Keratinocyte (primary cell): Measurements from ENCODE around the gene TBC1D8B. TPM values are rescaled to one million over a fixed set of nuclear protein-coding genes. Genes with fewer than 3 reads are reported as not detected.
A peak's percentile ranks its signal among the peaks of the same experiment; 100 is the strongest.
"Not testable (repeated sequence)": the region's sequence is repeated elsewhere in the genome, so short reads cannot be mapped to it uniquely, and the experiment has no call there.

Source experiments
- DNase-seq: peaks from one replicate; pipeline ENCODE4 v3.0.0-alpha.2; 2011; ENCODE audit warnings: low read depth, missing footprints, low spot score
- FAIRE-seq: peaks from 2 replicates; lab custom pipeline; 2011; peaks lifted over from hg19 to GRCh38; lab: Jason Lieb, UNC
- H2AFZ ChIP-seq: 2 replicates; pipeline ENCODE4 v1.6.0; 2012; ENCODE audit warnings: low read length, control low read depth, inconsistent platforms; ENCODE audit not compliant: control insufficient read depth
- H3K27ac ChIP-seq: 2 replicates; pipeline ENCODE4 v1.5.1; 2011; ENCODE audit warnings: low read length; ENCODE audit not compliant: control insufficient read depth, insufficient read depth
- H3K27me3 ChIP-seq: 3 replicates; pipeline ENCODE4 v1.6.0; 2011; ENCODE audit warnings: low read length; ENCODE audit not compliant: control insufficient read depth, insufficient read depth; ENCODE audit errors: extremely low read depth
- H3K36me3 ChIP-seq, 2 experiments: 2 replicates in 1 of 2; 3 replicates in 1 of 2; pipeline ENCODE4 v1.5.1; 2011; ENCODE audit warnings: low read length in 2 of 2, mild to moderate bottlenecking in 1 of 2; ENCODE audit not compliant: control insufficient read depth in 2 of 2, insufficient read depth in 2 of 2; ENCODE audit errors: extremely low read depth in 1 of 2
- H3K4me1 ChIP-seq: 3 replicates; pipeline ENCODE4 v1.5.1; 2011; ENCODE audit warnings: low read length; ENCODE audit not compliant: control insufficient read depth, insufficient read depth; ENCODE audit errors: extremely low read depth
- H3K4me2 ChIP-seq: 3 replicates; pipeline ENCODE4 v1.6.0; 2011; ENCODE audit warnings: low read depth, low read length; ENCODE audit not compliant: control insufficient read depth, insufficient read depth; ENCODE audit errors: extremely low read depth
- H3K4me3 ChIP-seq, 3 experiments: fragments of 200-600 bp in 1 of 3; sonication (generic) in 1 of 3; 2 replicates in 2 of 3; 3 replicates in 1 of 3; pipeline ENCODE4 v1.5.1; 2011 to 2016; ENCODE audit warnings: low read length in 3 of 3, mild to moderate bottlenecking in 3 of 3, control low read depth in 2 of 3, inconsistent platforms in 1 of 3, low read depth in 1 of 3, mixed read lengths in 1 of 3, mixed run types in 1 of 3, moderate library complexity in 1 of 3; ENCODE audit not compliant: control insufficient read depth in 2 of 3, insufficient read depth in 2 of 3; ENCODE audit errors: extremely low read depth in 1 of 3
- H3K79me2 ChIP-seq: 2 replicates; pipeline ENCODE4 v1.6.0; 2012; ENCODE audit warnings: low read length; ENCODE audit not compliant: control insufficient read depth, insufficient read depth
- H3K9ac ChIP-seq: 3 replicates; pipeline ENCODE4 v1.6.0; 2011; ENCODE audit warnings: low read length; ENCODE audit not compliant: control insufficient read depth, insufficient read depth; ENCODE audit errors: extremely low read depth
- H3K9me1 ChIP-seq: 3 replicates; pipeline ENCODE4 v1.6.0; 2011; ENCODE audit warnings: low read length; ENCODE audit not compliant: control insufficient read depth, insufficient read depth; ENCODE audit errors: extremely low read depth
- H3K9me3 ChIP-seq: 2 replicates; pipeline ENCODE4 v1.5.1; 2012; ENCODE audit warnings: low read depth, low read length; ENCODE audit not compliant: control insufficient read depth
- H4K20me1 ChIP-seq: 3 replicates; pipeline ENCODE4 v1.6.0; 2011; ENCODE audit warnings: low read length; ENCODE audit not compliant: control insufficient read depth, insufficient read depth; ENCODE audit errors: extremely low read depth
- CTCF ChIP-seq, 3 experiments: IDR thresholded peaks in 1 of 3; conservative IDR thresholded peaks in 1 of 3; optimal IDR thresholded peaks in 1 of 3; 2 replicates in 2 of 3; 3 replicates in 1 of 3; pipeline versions ENCODE3 to v1.5.1; 2011; ENCODE audit warnings: low read length in 3 of 3, mild to moderate bottlenecking in 3 of 3, moderate library complexity in 2 of 3, control low read depth in 1 of 3, inconsistent platforms in 1 of 3; ENCODE audit not compliant: insufficient read depth in 2 of 3; ENCODE audit errors: extremely low read depth in 1 of 3
- EZH2 ChIP-seq: IDR thresholded peaks from one replicate; pipeline ENCODE4 v1.6.1; 2012; ENCODE audit warnings: inconsistent platforms, mild to moderate bottlenecking, low read length, moderate library complexity
- dilution Hi-C: fragments of 300-500 bp; cut with MboI; formaldehyde crosslinking; loops from one replicate; pipeline ENCODE4 v1.7.0; 2020; ENCODE audit warnings: low sequenced_read_pairs; ENCODE audit not compliant: extremely low pct_ligation_motif_present
- polyA minus RNA-seq, 3 experiments: library from RNA; depleted of rRNA, polyadenylated mRNA; stranded (reverse); fragments of >200 nt; gene quantifications; 1 replicate in 1 of 3; 2 replicates in 1 of 3; 3 replicates in 1 of 3; pipeline ENCODE4 v1.2.3, GENCODE V29; 2011
- polyA plus RNA-seq, 5 experiments: library from polyadenylated mRNA; depleted of rRNA in 3 of 5; stranded (reverse) in 3 of 5; stranded (forward) in 1 of 5; unstranded in 1 of 5; fragments of >200 nt; gene quantifications; 1 replicate in 1 of 5; 2 replicates in 3 of 5; 3 replicates in 1 of 5; pipeline versions ENCODE4 v1.2.1 to v1.2.3, GENCODE V29; 2011 to 2012; ENCODE audit warnings: missing spikeins in 2 of 5, low read depth in 1 of 5, low replicate concordance in 1 of 5

The TBC1D8B gene
- 3.3 to 5.4 TPM (median 4.2 TPM) in 3 replicates for polyA plus RNA-seq
- polyA plus RNA-seq (2011; ENCODE audit: low read depth), result 2.0 TPM
- polyA plus RNA-seq (2011; cell fraction: cytosol; rRNA removed), result 2.0 and 3.7 TPM in 2 replicates
- 6.4 and 8.7 TPM in 2 replicates for polyA plus RNA-seq (2011; cell fraction: nucleus; rRNA removed)
- polyA plus RNA-seq (2012; ENCODE audit: low replicate concordance), result 2.2 and 3.9 TPM in 2 replicates
- 1.0 to 7.9 TPM (median 2.1 TPM) in 3 replicates for polyA minus RNA-seq
- polyA minus RNA-seq (2011; cell fraction: cytosol; rRNA and poly(A)+ RNA removed), result 3.1 TPM
- polyA minus RNA-seq (2011; cell fraction: nucleus; rRNA and poly(A)+ RNA removed), result 7.0 and 12.7 TPM in 2 replicates

- FAIRE-seq, result peak; percentile 84
- peak within 1 kb of the TSS; percentile 55 to 75 (median 61) for H3K4me3 ChIP-seq
- TF ChIP-seq EZH2 (no peak), CTCF (optimal IDR thresholded peaks at IDR 0.05 in 1 of 3, IDR thresholded peaks at IDR 0.05 in 1 of 3, conservative IDR thresholded peaks at IDR 0.05 in 1 of 3; ENCODE audit: extremely low read depth in 1 of 3, insufficient read depth in 2 of 3, low read length in 3 of 3) (no peak)
- H4K20me1 ChIP-seq, result no peaks in the 10 kb centered on the region
- peak within 1 kb of the TSS; percentile 52 for H3K27ac ChIP-seq
- peak within 1 kb of the TSS; percentile 82 for H2AFZ ChIP-seq
- peak; percentile 28 for DNase-seq
- H3K9me3 ChIP-seq, result no peaks in the 10 kb centered on the region
- peak within 1 kb of the TSS; percentile 87 for H3K4me2 ChIP-seq
- no peaks in the 10 kb centered on the region for H3K79me2 ChIP-seq
- H3K9ac ChIP-seq, result peak within 1 kb of the TSS; percentile 66
- H3K4me1 ChIP-seq, result peaks cover 2% of the 10 kb centered on the region
- H3K36me3 ChIP-seq, result no peaks in the 10 kb centered on the region
- H3K9me1 ChIP-seq, result no peaks in the 10 kb centered on the region
- H3K27me3 ChIP-seq, result peaks cover 3% of the 10 kb centered on the region
- dilution Hi-C loops, result no loop called here
Observed at GRCh38 chrX:106802388-106803275, at the start of gene TBC1D8B. TSS of gene TBC1D8B (plus strand) at chrX:106802673. CDS start at chrX:106802854, 181 bp downstream.

GRCh38 chrX:106769288-106769687 is 33.2 kb upstream of the TBC1D8B start:
- dilution Hi-C loops, H2AFZ ChIP-seq, H3K27me3 ChIP-seq, H3K4me3 ChIP-seq, H3K4me2 ChIP-seq, DNase-seq, H3K9me3 ChIP-seq, H3K36me3 ChIP-seq, H3K4me1 ChIP-seq, H3K27ac ChIP-seq, H4K20me1 ChIP-seq, H3K9ac ChIP-seq, H3K79me2 ChIP-seq, H3K9me1 ChIP-seq, FAIRE-seq: not testable (repeated sequence)
